Measurements from ENCODE around the gene WBP1L. TPM values are rescaled to one million over a fixed set of nuclear protein-coding genes. Genes with fewer than 3 reads are reported as not detected.

The WBP1L gene
- total and polyA plus RNA-seq, 4 donors, result 12.3 to 43.6 (median 27.6) TPM

DNA sequence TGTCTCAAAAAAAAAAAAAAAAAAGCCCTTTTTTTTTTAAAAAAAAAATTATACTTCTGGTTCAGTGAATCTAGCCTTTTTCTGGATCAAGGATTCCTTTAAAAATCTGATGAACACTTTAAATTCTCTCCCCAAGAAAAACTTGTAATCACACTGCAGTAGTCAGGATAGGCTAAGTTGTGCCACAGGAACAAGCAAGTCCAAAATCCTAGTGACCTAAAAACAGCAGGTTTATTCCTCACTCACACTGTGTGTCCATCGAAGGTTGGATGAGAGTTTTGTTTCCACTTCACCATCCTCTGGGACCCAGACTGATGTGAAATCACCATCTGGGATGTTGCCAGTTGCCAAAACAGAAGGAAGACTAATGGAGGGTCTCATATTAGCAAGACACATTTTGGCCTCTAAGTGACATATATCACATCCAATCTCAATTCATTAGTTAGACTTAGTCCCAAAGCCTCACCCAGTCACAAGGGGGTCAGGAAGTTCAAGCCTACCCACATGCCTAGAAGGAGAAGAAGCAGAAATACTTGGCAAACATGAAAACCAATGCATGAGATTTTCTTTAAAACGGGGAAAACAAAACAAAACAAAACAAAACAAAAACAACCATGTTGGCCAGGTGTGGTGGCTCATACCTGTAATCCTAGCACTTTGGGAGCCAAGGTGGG lies 60.8 kb downstream of the WBP1L start:
- no peaks in the 10 kb centered on the region for H3K27me3 ChIP-seq (ENCODE audit: control insufficient read depth in 4 of 4, insufficient read depth in 4 of 4, low read length in 3 of 4)
- no peak for TF ChIP-seq RXRA (IDR thresholded peaks at IDR 0.05)
- TF ChIP-seq, protein P1, sequence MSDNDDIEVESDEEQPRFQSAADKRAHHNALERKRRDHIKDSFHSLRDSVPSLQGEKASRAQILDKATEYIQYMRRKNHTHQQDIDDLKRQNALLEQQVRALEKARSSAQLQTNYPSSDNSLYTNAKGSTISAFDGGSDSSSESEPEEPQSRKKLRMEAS (IDR thresholded peaks at IDR 0.05), result no peak
- no peak for TF ChIP-seq REST (IDR thresholded peaks at IDR 0.05)
- TF ChIP-seq, protein P2, sequence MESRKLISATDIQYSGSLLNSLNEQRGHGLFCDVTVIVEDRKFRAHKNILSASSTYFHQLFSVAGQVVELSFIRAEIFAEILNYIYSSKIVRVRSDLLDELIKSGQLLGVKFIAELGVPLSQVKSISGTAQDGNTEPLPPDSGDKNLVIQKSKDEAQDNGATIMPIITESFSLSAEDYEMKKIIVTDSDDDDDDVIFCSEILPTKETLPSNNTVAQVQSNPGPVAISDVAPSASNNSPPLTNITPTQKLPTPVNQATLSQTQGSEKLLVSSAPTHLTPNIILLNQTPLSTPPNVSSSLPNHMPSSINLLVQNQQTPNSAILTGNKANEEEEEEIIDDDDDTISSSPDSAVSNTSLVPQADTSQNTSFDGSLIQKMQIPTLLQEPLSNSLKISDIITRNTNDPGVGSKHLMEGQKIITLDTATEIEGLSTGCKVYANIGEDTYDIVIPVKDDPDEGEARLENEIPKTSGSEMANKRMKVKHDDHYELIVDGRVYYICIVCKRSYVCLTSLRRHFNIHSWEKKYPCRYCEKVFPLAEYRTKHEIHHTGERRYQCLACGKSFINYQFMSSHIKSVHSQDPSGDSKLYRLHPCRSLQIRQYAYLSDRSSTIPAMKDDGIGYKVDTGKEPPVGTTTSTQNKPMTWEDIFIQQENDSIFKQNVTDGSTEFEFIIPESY (IDR thresholded peaks at IDR 0.05), result no peak
- no peak for TF ChIP-seq GABPA (IDR thresholded peaks at IDR 0.05 in 1 of 2, conservative IDR thresholded peaks at IDR 0.05 in 1 of 2)
- no peak for TF ChIP-seq RAD21 (IDR thresholded peaks at IDR 0.05)
- no peak for TF ChIP-seq YY1 (IDR thresholded peaks at IDR 0.05)
- TF ChIP-seq JUND (IDR thresholded peaks at IDR 0.05), result no peak
- TF ChIP-seq ATF3 (IDR thresholded peaks at IDR 0.05), result no peak
- no peak for TF ChIP-seq HNF4A (conservative IDR thresholded peaks at IDR 0.05)
- no peak for TF ChIP-seq FOXA1 (IDR thresholded peaks at IDR 0.05)
- no peak for TF ChIP-seq FOXA2 (IDR thresholded peaks at IDR 0.05)
- TF ChIP-seq SP1 (IDR thresholded peaks at IDR 0.05), result no peak
- TF ChIP-seq TAF1 (conservative IDR thresholded peaks at IDR 0.05), result no peak
- TF ChIP-seq NR2F2 (IDR thresholded peaks at IDR 0.05), result no peak
- TF ChIP-seq HNF4G (IDR thresholded peaks at IDR 0.05), result no peak
- TF ChIP-seq CTCF (IDR thresholded peaks at IDR 0.05; ENCODE audit: low read depth, low read length, missing input control), result no peak
- no peak for TF ChIP-seq EGR1 (IDR thresholded peaks at IDR 0.05; ENCODE audit: low read depth in 2 of 2)
- H3K27ac ChIP-seq (ENCODE audit: low read depth in 1 of 2, low read length in 2 of 2), result no peak overlapping the region

More for the DNA sequence above, 60.8 kb downstream of the WBP1L start:
- DNase-seq (ENCODE audit: low spot score), result no peak
- WGBS, result 92% methylated on average over 2 of the region's 2 CpGs
- no peaks in the 10 kb centered on the region for H3K9me3 ChIP-seq (ENCODE audit: control insufficient read depth in 4 of 4, low read length in 3 of 4)
- H3K4me1 ChIP-seq (ENCODE audit: control insufficient read depth in 4 of 4, insufficient read depth in 4 of 4, low read length in 3 of 4), result peaks cover 13 to 30% (median 19%) of the 10 kb centered on the region in 4 donors
- H3K36me3 ChIP-seq (ENCODE audit: control insufficient read depth in 4 of 4, insufficient read depth in 3 of 4, low read depth in 1 of 4, low read length in 3 of 4), result peaks cover 2 to 9% (median 4%) of the 10 kb centered on the region in 4 donors
- H3K4me3 ChIP-seq (ENCODE audit: low read depth in 1 of 3, low read length in 3 of 3), result no peak overlapping the region
- H3K9ac ChIP-seq (ENCODE audit: low read depth in 1 of 2, low read length in 2 of 2), result no peak overlapping the region

Data from liver (tissue), 9 donors.